ENCODE results near the gene HYAL3.

HYAL3 gene

DNA sequence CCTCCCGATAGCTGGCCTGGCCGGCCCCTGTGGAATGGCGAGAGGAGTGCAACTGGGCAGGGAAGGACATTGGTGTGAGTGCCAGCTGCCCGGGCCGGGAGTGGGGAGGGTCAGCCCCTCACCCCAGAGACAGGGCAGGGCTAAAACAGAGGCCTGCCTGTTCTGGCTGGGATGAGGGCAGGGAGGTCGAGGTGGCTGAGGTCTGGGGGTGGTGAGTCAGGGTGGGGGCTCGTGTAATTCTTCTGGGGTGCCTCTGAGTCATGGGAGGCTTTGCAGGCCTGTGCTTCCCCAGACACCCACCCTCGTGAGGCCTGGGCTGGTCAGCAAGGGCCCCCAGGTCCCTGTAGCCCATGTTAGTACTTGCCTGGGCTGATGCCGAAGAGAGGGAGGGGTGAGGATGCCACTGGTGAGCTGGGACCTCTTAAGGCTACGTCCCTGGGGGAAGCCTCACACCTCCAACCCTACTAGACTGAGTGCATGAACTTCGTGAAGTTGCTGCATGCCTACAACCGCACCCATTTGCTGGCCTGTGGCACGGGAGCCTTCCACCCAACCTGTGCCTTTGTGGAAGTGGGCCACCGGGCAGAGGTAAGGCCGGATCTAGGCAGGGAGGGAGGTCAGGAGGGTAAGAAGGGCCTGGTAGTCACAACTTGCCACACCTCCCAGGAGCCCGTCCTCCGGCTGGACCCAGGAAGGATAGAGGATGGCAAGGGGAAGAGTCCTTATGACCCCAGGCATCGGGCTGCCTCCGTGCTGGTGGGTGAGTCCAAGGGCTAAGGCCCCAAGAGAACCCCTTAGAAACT, 28.6 kb downstream of the HYAL3 start:
- Histone ChIP-seq H3K27ac (ENCODE audit: low read length) (no peak overlapping the region), H3K4me3 (ENCODE audit: low read depth in 1 of 2, low read length in 2 of 2) (no peak overlapping the region), H3K79me2 (ENCODE audit: insufficient read depth, low read length) (no peaks in the 10 kb centered on the region), H3K4me2 (ENCODE audit: insufficient read depth, low read length) (no peak overlapping the region), H3K9me3 (ENCODE audit: insufficient read depth, low read length, severe bottlenecking) (no peaks in the 10 kb centered on the region), H2AFZ (ENCODE audit: low read depth, low read length) (no peak overlapping the region), H3K4me1 (ENCODE audit: insufficient read depth, low read length) (peaks cover 8% of the 10 kb centered on the region), H3K27me3 (ENCODE audit: insufficient read depth, low read length, poor library complexity) (peaks cover 14% of the 10 kb centered on the region), H3K9ac (ENCODE audit: low read depth, low read length) (no peak overlapping the region), H4K20me1 (ENCODE audit: insufficient read depth, low read length) (no peaks in the 10 kb centered on the region), H3K36me3 (ENCODE audit: insufficient read depth, low read length) (no peaks in the 10 kb centered on the region)
- ATAC-seq (ENCODE audit: insufficient read depth, low read depth): no peak
- DNase-seq: no peak
- no peak for TF ChIP-seq EZH2 (IDR thresholded peaks at IDR 0.05; ENCODE audit: borderline replicate concordance, low read depth, low read length, severe bottlenecking)
- TF ChIP-seq, protein P1, sequence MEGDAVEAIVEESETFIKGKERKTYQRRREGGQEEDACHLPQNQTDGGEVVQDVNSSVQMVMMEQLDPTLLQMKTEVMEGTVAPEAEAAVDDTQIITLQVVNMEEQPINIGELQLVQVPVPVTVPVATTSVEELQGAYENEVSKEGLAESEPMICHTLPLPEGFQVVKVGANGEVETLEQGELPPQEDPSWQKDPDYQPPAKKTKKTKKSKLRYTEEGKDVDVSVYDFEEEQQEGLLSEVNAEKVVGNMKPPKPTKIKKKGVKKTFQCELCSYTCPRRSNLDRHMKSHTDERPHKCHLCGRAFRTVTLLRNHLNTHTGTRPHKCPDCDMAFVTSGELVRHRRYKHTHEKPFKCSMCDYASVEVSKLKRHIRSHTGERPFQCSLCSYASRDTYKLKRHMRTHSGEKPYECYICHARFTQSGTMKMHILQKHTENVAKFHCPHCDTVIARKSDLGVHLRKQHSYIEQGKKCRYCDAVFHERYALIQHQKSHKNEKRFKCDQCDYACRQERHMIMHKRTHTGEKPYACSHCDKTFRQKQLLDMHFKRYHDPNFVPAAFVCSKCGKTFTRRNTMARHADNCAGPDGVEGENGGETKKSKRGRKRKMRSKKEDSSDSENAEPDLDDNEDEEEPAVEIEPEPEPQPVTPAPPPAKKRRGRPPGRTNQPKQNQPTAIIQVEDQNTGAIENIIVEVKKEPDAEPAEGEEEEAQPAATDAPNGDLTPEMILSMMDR (IDR thresholded peaks at IDR 0.05; ENCODE audit: borderline replicate concordance, extremely low read depth, low read length, poor library complexity, severe bottlenecking): no peak

DNA sequence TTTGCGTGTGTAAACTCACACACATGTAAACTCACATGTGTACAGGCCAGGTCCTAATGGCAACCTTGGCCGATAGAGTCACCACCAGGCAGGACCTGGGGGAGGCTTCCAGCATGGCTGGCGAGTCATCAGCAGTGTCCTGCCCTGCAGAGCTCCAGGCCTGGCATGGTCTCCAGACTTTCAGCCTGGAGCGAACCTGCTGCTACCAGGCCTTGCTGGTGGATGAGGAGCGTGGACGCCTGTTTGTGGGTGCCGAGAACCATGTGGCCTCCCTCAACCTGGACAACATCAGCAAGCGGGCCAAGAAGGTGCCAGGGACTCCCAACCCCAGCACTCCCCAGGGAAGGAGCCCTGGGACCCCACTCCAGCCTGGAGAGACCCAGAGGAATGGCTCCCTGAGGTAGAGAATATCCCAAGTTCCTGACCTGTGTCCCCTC, 29.2 kb downstream of the HYAL3 start:
- peaks cover 8% of the 10 kb centered on the region for H3K4me1 ChIP-seq (ENCODE audit: insufficient read depth, low read length)
- TF ChIP-seq, protein P1 (IDR thresholded peaks at IDR 0.05; ENCODE audit: borderline replicate concordance, extremely low read depth, low read length, poor library complexity, severe bottlenecking): no peak
- no peak for TF ChIP-seq EZH2 (IDR thresholded peaks at IDR 0.05; ENCODE audit: borderline replicate concordance, low read depth, low read length, severe bottlenecking)
- ATAC-seq (ENCODE audit: insufficient read depth, low read depth): no peak
- H2AFZ ChIP-seq (ENCODE audit: low read depth, low read length): no peak overlapping the region
- no peaks in the 10 kb centered on the region for H3K36me3 ChIP-seq (ENCODE audit: insufficient read depth, low read length)
- no peaks in the 10 kb centered on the region for H3K79me2 ChIP-seq (ENCODE audit: insufficient read depth, low read length)
- H4K20me1 ChIP-seq (ENCODE audit: insufficient read depth, low read length): no peaks in the 10 kb centered on the region
- H3K27me3 ChIP-seq (ENCODE audit: insufficient read depth, low read length, poor library complexity): peaks cover 8% of the 10 kb centered on the region
- no peak overlapping the region for H3K9ac ChIP-seq (ENCODE audit: low read depth, low read length)
- DNase-seq: no peak
- no peak overlapping the region for H3K4me3 ChIP-seq (ENCODE audit: low read depth in 1 of 2, low read length in 2 of 2)
- no peak overlapping the region for H3K27ac ChIP-seq (ENCODE audit: low read length)
- no peaks in the 10 kb centered on the region for H3K9me3 ChIP-seq (ENCODE audit: insufficient read depth, low read length, severe bottlenecking)
- H3K4me2 ChIP-seq (ENCODE audit: insufficient read depth, low read length): no peak overlapping the region

DNA sequence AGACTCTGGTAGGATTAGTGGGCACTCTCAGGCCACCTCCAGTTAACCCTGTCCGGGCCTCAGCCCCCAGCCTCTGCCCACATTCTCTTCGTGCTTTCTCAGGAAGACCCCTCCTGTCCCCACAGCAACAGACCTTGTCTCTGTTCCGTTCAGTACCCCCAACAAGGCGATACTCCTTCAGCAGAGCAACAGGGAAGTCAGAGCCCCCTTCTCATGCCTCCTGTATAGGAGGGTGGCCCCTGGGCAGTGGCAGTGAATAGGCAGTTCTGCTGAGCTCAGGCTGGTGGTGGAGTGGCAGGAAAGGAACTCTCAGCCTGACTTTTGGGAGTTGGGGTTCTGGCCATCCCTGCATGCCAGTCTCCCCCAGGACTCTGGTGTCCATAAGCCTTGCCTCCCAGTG, 29.7 kb downstream of the HYAL3 start:
- no peak for DNase-seq
- no peaks in the 10 kb centered on the region for H3K79me2 ChIP-seq (ENCODE audit: insufficient read depth, low read length)
- no peak overlapping the region for H3K4me3 ChIP-seq (ENCODE audit: low read depth in 1 of 2, low read length in 2 of 2)
- H3K4me2 ChIP-seq (ENCODE audit: insufficient read depth, low read length): no peak overlapping the region
- TF ChIP-seq, protein P1 (IDR thresholded peaks at IDR 0.05; ENCODE audit: borderline replicate concordance, extremely low read depth, low read length, poor library complexity, severe bottlenecking): no peak
- TF ChIP-seq EZH2 (IDR thresholded peaks at IDR 0.05; ENCODE audit: borderline replicate concordance, low read depth, low read length, severe bottlenecking): no peak
- no peaks in the 10 kb centered on the region for H4K20me1 ChIP-seq (ENCODE audit: insufficient read depth, low read length)
- H3K4me1 ChIP-seq (ENCODE audit: insufficient read depth, low read length): peaks cover 8% of the 10 kb centered on the region
- H3K36me3 ChIP-seq (ENCODE audit: insufficient read depth, low read length): no peaks in the 10 kb centered on the region
- no peaks in the 10 kb centered on the region for H3K9me3 ChIP-seq (ENCODE audit: insufficient read depth, low read length, severe bottlenecking)
- no peak overlapping the region for H2AFZ ChIP-seq (ENCODE audit: low read depth, low read length)
- H3K27ac ChIP-seq (ENCODE audit: low read length): no peak overlapping the region
- H3K27me3 ChIP-seq (ENCODE audit: insufficient read depth, low read length, poor library complexity): peaks cover 3% of the 10 kb centered on the region
- no peak overlapping the region for H3K9ac ChIP-seq (ENCODE audit: low read depth, low read length)
- ATAC-seq (ENCODE audit: insufficient read depth, low read depth): no peak

All from DND-41 (cell line).